ENCODE data around the gene ILDR1.
A peak's percentile ranks its signal among the peaks of the same experiment; 100 is the strongest.

Gene ILDR1

DNA sequence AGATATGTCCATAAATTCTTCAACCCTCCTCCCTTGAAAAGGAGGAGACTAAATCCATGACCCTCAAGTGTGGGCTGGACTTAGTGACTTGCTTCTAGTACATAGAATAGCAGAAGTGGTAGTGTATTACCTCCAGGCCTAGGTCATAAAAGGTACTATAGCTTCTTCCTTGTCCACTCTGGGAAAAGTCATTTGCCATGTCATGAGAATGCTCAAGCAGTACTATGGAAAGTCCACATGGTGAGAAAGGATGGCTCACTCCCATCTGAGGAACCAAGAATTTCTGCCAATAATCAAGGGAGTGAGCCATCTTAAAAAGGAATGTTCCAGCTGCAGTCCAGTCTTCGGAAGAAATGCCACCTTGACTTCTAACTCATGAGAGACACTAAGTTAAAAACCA, 10.5 kb upstream of the ILDR1 start:
- DNase-seq (ENCODE audit: low read depth), result no peak
- TF ChIP-seq CTCF (conservative IDR thresholded peaks at IDR 0.05; ENCODE audit: low read length), result no peak
- no peak overlapping the region for H3K4me3 ChIP-seq (ENCODE audit: low read length)

- no peak overlapping the region for H3K4me3 ChIP-seq (ENCODE audit: low read length)
- DNase-seq (ENCODE audit: low read depth), result no peak
- no peak for TF ChIP-seq CTCF (conservative IDR thresholded peaks at IDR 0.05; ENCODE audit: low read length)
Measured at GRCh38 chr3:122031123-122031468, 9.0 kb upstream of the ILDR1 start.

DNA sequence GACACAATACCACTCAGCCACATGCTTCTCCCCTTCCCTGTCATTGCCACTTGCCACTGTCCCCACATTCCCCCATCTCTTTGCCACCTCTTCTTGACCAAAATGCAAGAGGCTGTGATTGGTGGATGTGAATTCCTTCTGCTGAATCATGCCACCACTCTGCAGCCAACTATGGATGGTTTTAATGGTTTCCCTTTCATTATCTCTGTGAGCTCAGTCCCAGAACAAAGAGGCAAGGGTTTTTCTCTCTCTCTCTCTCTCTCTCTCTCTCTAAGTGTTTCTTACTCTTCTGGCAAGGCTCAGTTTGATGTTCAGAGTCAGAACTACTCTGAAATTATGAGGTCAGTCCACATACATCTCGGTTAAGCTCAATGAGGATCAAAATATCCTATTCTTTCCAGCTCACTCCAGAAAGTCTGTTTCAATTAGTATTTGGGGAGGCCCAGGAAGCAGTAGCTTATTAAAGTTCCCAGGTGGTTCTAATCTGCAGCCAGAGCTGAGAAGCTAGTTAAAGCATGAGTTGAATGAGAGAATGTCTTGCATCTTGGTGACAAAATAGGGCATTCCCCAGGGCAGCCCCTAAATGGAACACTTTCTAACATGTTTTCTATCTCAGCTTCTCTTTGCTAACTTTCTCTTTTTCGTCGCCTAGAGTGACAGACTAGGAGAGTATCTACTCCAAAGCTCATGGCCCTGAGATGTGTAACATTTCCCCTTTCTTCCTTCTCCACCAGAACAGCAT, 8.5 kb upstream of the ILDR1 start:
- DNase-seq (ENCODE audit: low read depth), result peak; percentile 29
- no peak overlapping the region for H3K4me3 ChIP-seq (ENCODE audit: low read length)
- TF ChIP-seq CTCF (conservative IDR thresholded peaks at IDR 0.05; ENCODE audit: low read length), result no peak

DNA sequence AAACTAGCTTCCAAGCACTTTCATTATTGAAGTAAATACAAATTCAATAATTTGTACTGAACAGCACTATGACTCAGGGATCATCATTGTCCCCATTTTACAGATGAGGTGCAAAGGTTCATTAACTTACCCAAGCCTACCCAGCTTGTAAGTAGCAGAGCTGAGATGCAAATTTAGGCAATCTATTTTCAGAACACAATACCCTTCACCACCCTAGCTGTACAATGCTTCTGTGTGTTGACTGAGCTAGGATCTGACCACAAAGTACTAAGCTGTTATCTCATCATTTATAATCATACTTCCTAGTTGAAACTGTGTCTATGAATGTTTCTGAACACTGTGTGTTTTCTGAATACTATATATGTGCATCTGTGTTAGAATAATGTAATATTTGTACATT, 3.2 kb upstream of the ILDR1 start:
- TF ChIP-seq CTCF (conservative IDR thresholded peaks at IDR 0.05; ENCODE audit: low read length), result no peak
- DNase-seq (ENCODE audit: low read depth), result no peak
- no peak overlapping the region for H3K4me3 ChIP-seq (ENCODE audit: low read length)

- TF ChIP-seq CTCF (conservative IDR thresholded peaks at IDR 0.05; ENCODE audit: low read length), result no peak
- no peak for DNase-seq (ENCODE audit: low read depth)
- H3K4me3 ChIP-seq (ENCODE audit: low read length), result no peak overlapping the region
Measured at GRCh38 chr3:122024800-122025199, 2.8 kb upstream of the ILDR1 start.

DNA sequence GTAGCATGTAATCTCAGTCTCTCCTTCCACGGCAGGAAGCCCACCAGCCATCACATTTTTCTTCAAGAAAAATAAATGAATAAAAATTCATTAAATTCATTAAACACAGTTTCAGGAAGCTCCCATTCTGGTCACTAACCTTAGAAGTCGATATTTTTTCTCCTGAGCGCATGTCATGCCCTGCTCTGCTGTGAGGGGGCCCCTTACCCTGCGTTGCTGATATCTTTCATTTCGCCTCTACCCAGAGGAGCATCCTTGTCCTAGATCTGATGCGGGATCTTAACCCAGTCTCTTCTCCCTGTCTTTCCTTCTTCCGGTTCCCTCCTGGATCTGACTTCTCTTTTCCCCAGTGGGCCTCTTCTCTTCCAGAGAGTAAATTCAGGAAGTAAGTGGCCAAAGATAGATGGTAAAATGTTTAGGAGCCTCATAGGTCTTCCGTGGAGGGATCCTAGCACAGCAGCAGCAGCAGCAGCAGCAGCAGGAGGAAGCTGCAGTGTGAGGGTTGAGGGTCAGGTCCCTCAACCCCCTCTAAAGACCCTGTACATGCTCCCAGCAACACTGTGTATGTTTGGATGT, 1.4 kb upstream of the ILDR1 start:
- DNase-seq (ENCODE audit: low read depth), result no peak
- TF ChIP-seq CTCF (conservative IDR thresholded peaks at IDR 0.05; ENCODE audit: low read length), result no peak
- H3K4me3 ChIP-seq (ENCODE audit: low read length), result no peak overlapping the region

DNA sequence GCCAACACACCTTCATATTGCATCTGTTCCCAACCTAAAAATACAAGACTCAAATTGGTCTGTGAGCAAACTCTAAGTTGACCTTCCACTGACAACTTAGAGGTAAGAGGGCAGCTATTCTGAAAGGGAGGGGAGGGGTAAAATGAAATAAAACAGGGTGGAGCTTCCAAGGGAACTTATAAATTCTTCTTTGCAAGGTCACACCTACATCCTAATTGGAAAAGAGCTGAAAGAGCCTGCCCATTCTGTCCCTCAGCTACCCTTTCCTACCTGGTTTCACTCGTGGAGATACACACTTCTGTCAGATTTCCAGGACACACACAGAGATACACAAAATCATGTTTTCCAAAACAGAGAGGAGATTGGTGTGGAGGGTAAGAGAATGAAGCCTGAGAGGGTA, 1.0 kb downstream of the ILDR1 start:
- TF ChIP-seq CTCF (conservative IDR thresholded peaks at IDR 0.05; ENCODE audit: low read length), result no peak
- no peak overlapping the region for H3K4me3 ChIP-seq (ENCODE audit: low read length)
- DNase-seq (ENCODE audit: low read depth), result no peak
